ENCODE results near the gene EFNA5. TPM values are rescaled to one million over a fixed set of nuclear protein-coding genes. Genes with fewer than 3 reads are reported as not detected.

The EFNA5 gene
- total RNA-seq, 1 donor from 2014 or later = 36.1 TPM

DNA sequence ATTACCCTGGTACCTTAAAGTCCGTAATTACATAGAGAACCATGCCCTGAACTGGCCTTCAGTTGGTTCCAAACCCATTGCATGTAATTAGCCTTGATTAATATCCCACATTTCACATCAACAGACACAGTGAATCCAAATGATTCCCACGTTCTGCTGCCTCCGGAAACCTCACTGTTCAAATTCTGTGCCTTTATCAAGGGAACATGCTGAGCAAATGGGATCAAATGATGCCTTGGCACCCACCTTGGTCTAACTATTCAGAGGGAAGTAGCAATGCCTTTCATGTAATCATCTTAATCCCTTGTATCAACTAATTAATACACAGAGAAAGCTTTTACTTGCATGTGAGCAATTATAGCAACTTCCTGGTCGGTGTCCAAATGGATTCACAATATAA, 100.6 kb downstream of the EFNA5 start:
- DNase-seq = peak; percentile 33

DNA sequence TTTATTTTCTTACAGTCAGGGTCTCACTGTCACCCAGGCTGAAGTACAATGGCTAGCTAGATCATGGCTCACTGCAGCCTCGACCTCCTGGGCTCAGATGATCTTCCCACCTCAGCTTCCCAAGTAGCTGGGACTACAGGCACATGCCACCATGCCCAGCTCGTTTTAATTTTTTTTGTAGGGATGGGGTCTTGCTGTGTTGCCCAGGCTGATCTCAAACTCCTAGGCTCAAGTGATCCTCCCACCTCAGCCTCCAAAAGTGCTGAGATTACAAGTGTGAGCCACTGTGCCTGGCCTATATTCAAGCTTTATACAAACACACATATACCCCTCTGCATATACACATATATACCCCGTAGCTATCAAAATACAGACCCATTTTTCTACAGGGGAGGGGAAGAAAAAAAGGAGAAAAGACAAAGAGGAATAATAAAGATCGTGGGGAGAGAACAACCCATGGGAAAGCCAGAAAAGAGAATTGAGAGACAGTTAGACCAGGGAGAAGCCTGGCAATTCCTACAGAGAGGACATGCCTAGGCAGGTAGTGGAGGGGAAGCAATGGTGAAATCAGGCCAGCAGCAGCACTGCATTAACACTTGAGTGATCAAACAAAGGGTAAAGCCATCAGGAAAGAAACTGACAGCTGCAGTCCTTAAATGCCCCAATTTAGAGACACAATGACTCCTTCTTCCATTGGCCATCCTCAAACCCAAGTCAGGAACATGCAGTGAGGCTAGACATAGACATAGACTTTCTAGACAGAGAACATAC, 102.7 kb downstream of the EFNA5 start:
- DNase-seq = no peak

DNA sequence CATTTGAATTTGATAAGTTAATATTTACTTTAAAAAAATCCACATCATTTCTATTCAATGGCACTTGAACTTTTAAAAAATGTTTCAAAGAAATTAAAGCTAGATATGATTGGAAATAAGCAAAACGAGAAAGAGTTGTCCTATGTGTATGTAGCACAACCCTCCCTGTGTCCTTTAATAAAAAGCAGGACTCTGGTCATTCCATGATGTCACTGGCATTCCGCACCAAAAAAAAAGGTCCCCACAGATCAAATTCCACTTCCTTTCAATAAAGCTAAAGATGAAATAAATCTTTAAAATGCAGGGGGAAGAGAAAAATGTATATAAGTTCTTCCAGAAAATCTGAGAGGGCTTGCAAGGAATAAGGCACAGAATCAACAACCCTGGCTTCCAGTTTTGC, 103.8 kb downstream of the EFNA5 start:
- DNase-seq = no peak

DNA sequence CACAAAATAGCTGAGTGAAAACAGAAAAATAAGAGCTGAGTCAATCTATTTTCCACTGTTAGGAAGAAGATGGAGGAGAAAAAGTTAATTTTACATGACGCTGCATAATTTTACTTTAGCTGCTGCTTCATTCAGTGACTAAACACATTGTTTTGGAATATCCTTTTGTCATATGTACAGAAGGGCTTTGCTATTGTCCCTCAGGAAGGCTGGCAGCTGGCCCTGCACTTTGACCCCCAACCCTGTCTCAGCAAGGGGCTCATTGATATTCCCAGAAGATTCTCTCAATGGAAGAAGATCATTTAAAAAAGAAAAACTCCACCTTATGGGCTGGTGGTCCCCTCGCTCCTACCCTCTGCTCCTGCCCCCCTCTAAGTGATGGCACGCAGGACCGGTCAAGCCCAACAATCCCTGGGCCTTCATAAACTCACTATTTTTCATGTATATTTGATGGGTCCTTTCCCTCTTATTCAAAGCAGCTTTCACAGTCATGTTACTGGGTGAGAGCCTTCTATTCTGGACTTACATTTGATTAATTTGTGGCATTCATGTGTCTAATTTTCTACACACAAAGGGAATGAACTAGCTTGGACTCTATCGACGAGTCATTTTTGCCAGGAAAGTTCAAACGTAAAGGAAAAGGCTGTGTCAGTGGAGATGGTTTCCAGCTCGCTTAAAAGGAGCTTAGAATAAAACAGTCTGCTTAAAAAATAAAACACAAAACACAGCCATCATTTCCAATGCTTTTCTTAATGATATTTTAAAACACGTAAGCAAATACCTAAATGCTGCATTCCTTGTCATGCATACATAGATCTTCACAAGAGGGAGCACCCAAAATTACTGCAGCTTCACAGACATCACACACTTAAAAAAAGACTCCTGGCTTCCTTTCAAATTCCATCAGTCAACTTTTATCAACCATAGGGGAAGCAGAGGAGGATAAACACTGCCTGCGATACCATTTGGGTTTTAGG, 104.7 kb downstream of the EFNA5 start:
- peak; percentile 40 for DNase-seq

DNA sequence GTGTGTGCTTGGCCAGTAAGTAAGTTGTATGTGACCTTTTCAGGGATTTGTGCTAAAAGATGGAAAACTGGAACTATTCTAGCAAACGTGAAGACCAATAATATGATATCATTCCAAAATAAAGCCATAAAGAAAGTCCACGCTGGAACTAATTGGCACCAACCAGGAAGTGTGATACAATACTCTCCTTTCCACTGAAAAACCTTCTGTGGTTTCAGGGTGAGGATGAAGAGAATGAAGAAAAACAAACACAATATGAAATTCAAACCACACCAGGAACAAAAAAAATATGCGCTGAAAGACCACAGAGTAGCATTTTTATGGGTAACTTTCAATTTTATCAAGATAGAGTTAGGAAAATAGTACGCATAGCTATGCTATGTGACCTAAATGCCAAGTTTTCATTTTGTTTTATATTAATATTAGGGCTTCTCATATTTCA, 105.8 kb downstream of the EFNA5 start:
- no peak for DNase-seq

DNA sequence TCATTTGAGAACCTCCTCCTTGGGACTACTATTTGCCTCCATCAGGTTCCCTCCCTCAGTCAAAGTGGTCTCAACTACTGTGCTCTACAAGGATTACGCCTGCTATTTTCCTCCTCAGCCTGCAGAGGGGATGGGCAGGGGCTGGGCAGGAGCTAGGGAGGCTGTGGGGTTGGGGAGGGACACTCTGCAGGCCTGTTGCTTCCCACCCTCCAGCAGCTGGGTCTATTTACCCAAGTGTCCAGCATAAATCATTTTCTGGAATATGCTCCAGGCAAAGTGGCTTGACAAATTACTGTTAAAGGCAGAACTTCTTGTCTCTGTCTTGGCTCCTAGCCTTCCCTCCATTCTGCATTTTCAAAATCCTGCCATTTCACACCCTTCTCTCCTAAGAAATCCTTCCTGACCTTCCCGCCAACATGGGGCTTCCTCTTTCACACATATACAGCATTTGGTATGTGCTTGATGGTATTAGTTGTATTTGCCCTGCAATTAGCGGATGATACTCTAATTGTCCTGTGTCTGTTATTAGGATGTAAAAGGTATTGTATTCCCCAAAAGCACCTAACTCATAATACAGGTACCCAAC, 106.7 kb downstream of the EFNA5 start:
- DNase-seq = no peak

DNA sequence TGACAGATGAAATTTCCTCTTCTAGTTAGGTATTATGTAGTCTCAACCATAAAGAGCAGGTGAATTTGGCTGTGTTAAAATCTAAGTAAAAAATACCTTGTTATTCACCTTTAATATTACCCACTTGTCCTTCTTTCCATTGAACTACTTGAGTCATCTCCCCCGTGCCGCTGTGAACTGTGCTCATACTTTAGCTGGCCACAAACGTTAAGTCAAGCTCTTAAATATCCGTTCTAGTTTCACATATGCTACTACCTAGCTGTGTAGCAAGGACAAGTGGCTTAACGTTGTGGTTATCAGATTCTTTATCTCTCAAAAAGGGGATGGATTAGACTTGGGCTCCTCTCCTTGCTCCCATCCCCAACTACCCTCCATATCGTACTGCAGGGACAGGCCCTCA, 110.4 kb downstream of the EFNA5 start:
- no peak for DNase-seq

DNA sequence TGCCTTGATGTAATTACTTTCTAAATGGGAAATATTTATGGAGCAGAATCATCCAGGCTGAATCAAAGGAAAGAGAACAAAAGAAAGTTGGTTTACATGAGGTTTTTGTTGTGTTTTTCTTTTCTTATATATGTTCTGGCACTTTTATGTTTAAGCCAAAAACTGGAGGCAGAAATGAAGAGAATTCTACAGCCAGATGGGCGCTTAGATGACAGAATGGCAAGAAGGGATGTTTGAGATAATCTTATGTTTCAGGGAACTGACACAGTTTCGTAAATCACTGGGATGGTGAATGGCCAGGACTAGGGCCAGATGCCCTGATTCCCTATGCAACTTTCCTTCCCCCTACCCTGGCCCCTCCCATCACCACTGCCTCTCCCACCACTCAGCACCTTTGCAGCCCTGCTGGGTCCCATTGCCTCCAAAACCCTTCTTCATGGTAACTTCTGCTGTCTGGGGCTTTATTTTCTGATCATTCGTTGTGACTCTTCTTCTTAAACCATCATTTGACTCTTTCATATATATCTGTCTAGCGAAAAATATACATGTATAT, 111.8 kb downstream of the EFNA5 start:
- DNase-seq = no peak

DNA sequence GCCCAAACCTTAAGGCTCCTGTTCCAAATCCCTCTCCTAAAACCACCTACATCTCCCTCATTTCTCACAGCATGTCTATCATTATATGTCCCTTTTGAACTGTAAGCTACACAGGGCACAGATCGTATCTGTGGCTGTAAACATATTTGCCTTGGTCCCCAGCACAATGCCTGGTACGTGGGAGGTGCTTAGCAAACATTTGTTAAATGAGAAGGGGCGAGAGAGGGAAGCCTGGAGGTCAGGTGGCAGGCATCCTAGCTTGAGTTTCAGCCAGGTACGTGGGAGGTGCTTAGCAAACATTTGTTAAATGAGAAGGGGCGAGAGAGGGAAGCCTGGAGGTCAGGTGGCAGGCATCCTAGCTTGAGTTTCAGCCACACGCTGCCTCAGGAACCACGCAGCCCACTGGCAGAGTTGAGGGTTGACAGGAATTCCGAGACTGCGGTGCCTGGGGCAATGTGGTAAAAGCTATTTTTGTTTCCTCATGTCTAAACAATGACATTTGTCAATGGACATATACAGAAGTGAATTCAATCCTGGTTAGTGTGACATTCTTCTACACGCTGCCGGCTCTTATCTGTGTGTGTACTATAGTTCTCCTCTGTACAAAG, 113.6 kb downstream of the EFNA5 start:
- DNase-seq = peak; percentile 7

DNA sequence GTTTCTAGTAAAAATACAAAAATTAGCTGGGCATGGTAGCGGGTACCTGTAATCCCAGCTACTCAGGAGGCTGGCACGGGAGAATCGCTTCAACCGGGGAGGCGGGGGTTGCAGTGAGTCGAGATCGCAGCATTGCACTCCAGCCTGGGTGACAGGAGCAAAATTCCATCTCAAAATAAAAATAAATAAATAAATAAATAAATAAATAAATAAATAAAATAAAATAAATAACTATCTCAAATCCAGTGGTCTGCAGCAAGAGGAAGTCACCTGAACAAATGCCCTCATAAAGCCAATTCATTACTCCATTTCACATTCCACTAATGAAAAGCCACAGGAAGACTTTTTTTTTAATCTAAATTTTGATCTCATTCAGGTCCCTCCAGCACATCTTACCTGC, 114.2 kb downstream of the EFNA5 start:
- no peak for DNase-seq

DNA sequence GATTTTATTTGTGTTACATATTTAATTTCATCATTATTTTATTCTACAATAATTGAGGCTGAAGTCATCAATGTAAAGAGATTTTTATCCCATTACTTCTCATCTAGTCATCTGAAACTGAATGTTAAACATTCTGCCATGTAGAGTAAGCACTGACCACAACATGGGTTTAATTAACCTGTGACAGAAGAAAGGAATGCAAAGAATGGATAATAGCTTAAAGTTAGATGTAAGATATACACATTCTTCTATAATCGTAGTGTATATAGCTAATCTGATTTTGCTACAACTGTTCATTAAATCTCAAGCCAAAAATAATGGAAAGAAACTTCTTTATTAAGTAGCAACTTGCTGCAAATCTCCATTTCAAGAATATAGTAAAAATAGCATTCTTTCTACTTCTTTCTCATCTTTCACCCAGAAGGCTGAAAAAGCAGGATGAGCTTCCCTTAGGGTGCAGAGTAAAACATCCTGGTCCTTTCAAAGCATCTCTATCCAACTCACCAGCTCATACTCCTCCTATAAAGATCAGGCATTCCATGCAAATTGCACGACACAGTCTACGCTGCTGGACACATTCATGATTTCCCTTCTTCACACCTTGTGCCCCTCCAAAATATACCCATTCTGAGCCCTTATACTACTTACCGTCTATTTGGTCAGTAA, 115.2 kb downstream of the EFNA5 start:
- DNase-seq = no peak

DNA sequence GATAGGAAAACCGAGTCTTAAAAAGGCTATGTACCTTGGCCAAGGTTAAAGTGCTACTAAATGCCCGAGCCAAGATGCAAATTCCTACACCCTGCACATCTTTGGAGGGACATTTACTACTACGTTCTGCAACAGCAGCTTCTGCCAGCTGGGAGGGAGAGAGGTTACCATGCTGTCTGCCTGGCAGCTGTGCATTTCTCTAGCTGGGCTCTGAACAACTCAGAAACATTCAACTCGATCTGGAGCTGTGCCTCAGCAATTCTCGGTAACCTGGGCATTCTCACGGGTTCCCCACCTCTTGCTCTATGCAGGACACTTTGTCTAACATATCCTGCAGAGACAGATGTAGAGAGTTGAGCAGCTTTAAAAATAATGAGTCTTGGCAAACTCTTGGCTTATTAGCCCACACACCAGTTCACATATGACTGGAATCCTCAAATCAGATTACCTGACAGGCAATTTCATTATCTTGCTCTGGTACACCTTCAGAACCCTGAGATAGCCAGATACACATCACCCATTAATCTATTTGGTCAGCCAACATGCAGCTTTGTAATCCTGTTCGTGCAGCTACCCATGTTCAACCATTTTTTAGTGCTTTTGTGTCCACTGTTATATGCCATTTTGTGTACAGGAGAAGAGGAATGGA, 115.8 kb downstream of the EFNA5 start:
- DNase-seq = no peak

DNA sequence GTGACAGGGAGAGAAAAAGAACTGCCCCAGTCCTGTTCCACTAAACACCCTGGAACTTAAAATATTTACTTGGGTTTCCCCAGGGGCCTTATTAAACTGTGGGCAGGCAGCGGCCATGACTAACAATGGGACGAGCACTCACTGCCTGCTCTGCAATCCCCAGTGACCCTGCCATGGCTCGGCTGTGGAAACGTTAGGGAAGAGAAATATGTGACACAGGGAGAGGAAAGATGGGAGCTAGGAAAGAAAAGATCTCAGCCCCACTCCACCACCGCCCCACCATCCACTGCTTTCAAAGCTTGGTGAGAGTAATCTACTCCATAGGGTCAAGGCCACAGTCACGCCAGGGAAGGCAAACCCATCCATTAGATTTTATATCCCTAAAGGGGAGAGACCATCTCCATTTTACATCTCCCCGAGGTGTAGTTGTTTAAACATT, 117.6 kb downstream of the EFNA5 start:
- no peak for DNase-seq

DNA sequence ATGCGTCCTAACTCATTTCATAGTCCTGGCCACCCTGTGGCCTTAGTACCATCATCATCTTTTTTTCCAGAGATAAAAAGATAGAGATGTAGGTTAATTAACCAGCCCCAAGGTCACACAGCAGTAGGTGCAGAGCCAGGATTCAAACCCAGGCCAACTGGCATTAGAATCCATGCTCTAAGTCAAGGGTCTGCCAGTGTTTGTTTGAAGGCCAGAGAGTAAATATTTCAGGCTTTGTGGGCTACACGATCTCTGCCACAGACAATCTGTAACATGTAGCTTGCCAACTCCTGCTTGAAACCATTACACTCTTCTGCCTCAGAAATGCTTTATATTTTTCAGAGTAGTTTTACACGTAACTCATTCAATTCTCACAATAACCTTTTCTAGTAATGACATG, 119.6 kb downstream of the EFNA5 start:
- DNase-seq = no peak

DNA sequence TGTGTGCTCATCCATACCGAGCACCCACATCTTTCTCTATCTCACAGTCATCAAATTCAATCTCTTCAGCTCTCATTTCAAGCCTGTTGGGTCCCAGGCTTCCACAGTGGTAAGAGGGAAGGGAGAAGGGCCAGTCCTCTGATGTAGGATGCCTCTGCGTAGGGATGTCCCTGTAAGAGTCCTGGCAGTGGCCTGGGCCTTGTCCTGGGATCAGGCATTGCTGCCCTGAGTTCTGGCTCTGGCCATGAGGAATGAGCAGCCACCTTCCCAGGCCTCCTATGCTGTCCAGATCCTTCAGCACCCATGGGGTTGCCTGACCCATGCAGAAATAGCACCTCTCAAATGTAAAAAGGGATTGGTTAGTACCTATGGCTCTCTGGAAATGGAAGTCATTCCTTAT, 121.2 kb downstream of the EFNA5 start:
- DNase-seq = no peak

DNA sequence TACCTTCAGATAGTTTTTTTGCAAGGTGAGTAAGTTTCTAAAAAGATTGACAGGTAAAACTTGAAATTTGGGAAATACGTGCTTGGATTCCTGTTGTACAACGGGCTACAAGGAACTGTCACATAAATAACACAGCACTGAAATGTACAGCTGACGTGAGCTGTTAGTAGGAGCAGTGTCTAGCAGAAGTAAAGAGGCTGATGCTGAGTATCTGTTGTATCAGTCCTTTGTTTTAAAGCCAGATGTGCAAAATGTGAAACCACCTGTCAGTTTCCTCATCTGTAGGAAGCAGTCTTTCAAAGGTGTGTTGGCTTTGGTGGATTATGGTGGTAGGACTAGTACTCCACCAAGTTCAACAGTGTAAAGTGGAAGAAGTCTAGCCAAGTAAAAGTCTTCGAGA, 122.3 kb downstream of the EFNA5 start:
- DNase-seq = no peak

DNA sequence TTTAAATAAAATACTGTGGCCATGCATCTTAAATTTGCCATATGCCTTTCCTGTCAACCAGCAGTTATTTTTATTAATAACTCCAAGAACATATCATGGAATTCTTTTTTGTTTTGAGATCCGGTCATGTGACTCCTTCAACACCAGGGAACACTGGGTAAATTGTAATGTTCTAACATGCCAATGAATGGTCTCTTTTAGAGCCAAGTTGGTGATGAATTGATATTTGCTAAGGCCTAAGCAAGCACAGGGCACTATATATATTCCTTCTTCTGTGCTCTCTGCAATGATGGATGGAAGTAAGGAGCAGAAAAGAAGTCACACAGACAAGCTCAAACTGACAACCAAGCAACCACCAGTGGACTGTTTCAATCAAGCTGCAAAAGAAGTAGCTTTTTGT, 124.0 kb downstream of the EFNA5 start:
- DNase-seq = no peak

DNA sequence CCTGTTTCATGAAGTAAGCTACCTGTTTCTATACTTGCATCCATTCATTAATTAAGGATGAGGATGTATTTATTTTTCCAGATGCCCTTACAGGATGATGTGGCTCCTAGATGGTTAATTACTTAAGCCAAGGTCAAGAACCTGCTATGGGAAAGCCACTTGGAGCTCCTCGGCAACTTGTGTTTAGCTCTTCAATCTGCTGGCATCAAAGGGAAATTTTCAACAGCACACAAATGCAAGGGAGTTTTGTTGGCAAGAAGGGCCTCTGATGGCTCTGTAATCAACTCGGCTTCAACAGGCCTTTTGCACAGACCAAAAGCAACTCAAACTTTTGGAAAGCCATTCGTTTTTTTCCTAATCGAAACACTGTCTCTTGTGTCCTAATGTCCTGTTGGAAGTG, 125.3 kb downstream of the EFNA5 start:
- no peak for DNase-seq

DNA sequence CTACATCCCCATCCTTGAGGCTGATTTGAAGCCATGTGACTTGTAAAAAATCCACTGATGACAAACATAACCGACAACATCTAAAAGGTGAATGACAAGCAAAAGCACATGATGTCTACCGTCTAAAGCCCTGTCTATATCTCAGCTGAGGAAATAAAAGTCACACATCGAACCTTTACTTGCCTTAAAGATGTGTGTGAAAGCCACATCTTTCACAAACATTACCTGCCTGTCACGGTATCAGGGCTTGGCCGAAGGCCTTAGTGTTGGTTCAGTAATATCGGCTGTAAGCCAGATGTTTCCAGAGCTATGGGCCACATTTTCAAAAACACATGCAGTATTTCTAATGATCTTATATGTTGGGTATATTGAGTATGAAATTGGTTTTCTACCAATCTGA, 125.8 kb downstream of the EFNA5 start:
- DNase-seq = no peak

DNA sequence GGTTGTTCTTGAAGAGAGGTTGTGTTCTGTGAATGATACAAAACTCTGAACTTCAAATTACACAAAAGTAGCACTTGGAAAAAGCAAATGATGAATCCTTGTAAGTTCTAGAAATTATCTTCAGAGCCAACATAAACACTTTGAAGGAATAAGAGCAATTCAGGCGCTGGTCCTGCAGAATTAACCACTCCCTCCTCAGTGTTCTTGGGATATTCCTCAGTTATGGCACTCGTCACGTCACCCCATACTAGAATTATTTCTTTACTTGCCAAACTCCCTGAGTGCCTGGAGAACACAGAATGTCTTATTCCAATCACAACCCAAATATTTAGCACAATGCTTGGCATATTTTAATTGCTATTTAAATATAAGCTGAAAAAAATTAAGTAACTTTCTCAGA, 126.3 kb downstream of the EFNA5 start:
- DNase-seq = no peak

DNA sequence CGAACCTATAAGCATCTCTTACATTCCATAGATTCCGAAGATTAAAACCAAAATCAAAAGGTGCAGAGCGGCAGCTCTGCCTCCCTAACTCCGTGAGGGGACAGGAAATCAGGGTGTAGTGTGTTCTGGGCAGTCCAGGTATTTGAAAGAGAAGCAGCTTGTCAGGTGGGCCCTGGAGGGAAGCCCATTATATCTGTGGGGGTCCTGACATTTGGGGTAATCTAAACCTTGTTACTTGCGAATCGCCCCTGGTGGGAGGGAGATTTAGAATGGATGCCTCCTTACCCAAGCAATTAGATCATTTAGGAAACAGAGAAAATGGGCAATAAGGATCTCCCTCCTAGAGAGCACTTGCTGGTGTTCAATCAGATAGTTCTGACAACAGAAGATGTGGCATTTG, 126.9 kb downstream of the EFNA5 start:
- no peak for DNase-seq

DNA sequence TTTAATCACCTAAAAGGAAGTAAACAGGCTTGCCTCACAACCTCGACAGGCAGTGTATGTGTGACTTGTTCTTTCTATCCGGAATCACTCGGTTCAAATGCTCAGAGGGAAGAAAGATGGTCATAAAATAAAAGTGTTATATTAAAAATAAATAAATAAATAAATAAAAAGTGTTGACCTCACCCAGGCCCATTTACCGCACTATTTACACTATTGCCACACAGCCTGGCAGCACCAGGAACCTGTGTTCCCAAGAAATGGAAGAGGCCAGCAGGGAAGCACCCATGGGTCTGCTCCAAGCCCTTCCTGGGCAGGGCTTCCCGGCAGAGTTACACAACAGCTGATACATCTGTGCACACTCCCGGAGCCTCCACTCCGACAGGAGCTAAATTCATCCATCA, 127.9 kb downstream of the EFNA5 start:
- DNase-seq = peak; percentile 77

All from dermis blood vessel endothelial cell (primary cell).